SIG-M5 treated with dmso at 0.1 percent for 504 hours (cell line): ENCODE data around the gene TCHP.

Experiments
- DNase-seq: peaks from one replicate; lab custom pipeline; 2025; ENCODE audit not compliant: unreplicated experiment; lab: John Stamatoyannopoulos, UW

TCHP gene

GRCh38 chr12:109932878-109933503 lies 32.9 kb downstream of the TCHP start:
- no peak for DNase-seq

GRCh38 chr12:109934026-109934425 lies 34.0 kb downstream of the TCHP start:
- DNase-seq = no peak

GRCh38 chr12:109937371-109937770 lies 37.3 kb downstream of the TCHP start:
- DNase-seq = no peak

GRCh38 chr12:109938947-109939346 lies 38.9 kb downstream of the TCHP start:
- DNase-seq = no peak

GRCh38 chr12:109939504-109939903 lies 39.4 kb downstream of the TCHP start:
- no peak for DNase-seq

GRCh38 chr12:109940339-109940923 lies 40.4 kb downstream of the TCHP start:
- DNase-seq = no peak

GRCh38 chr12:109943811-109944210 lies 43.7 kb downstream of the TCHP start:
- no peak for DNase-seq

- no peak for DNase-seq
Measured at GRCh38 chr12:109944561-109945359, 44.7 kb downstream of the TCHP start.

GRCh38 chr12:109946505-109946904 lies 46.4 kb downstream of the TCHP start:
- no peak for DNase-seq

- DNase-seq = no peak
Measured at GRCh38 chr12:109946913-109947312, 46.8 kb downstream of the TCHP start.

- peak; percentile 53 for DNase-seq
Measured at GRCh38 chr12:109947521-109947920, 47.4 kb downstream of the TCHP start.

GRCh38 chr12:109948368-109948767 lies 48.3 kb downstream of the TCHP start:
- DNase-seq = no peak

- DNase-seq = no peak
Measured at GRCh38 chr12:109949089-109949488, 49.0 kb downstream of the TCHP start.

- DNase-seq = no peak
Measured at GRCh38 chr12:109950625-109951024, 50.6 kb downstream of the TCHP start.

- no peak for DNase-seq
Measured at GRCh38 chr12:109951136-109951535, 51.1 kb downstream of the TCHP start.

GRCh38 chr12:109951751-109952150 lies 51.7 kb downstream of the TCHP start:
- no peak for DNase-seq

- DNase-seq = peak; percentile 59
Measured at GRCh38 chr12:109952160-109952858, 52.2 kb downstream of the TCHP start.

GRCh38 chr12:109952873-109953272 lies 52.8 kb downstream of the TCHP start:
- DNase-seq = no peak

- no peak for DNase-seq
Measured at GRCh38 chr12:109953656-109954055, 53.6 kb downstream of the TCHP start.

- no peak for DNase-seq
Measured at GRCh38 chr12:109958374-109958773, 58.3 kb downstream of the TCHP start.

- DNase-seq = no peak
Measured at GRCh38 chr12:109959411-109960093, 59.5 kb downstream of the TCHP start.
